Body of pancreas (tissue), 4 donors: ENCODE results near the gene PLEKHA7.

Experiments used
- CTCF ChIP-seq, 7 experiments: fragments of 450-650 bp in 4 of 7; fragments of 200-600 bp in 3 of 7; sonication (generic) in 3 of 7; IDR thresholded peaks; one replicate each; pipeline ENCODE4 v1.5.1; 2016 to 2019; ENCODE audit warnings: antibody characterized with exemption in 7 of 7
- POLR2A ChIP-seq, 3 donors: fragments of 450-650 bp; IDR thresholded peaks; one replicate each; pipeline ENCODE4 v1.6.1; 2016; ENCODE audit warnings: antibody characterized with exemption in 3 of 3, mild to moderate bottlenecking in 2 of 3

- TF ChIP-seq CTCF (IDR thresholded peaks at IDR 0.05) (no peak), POLR2A (IDR thresholded peaks at IDR 0.05) (no peak)
Observed at GRCh38 chr11:17001806-17002205, 12.4 kb downstream of the PLEKHA7 start.
